KMS-11 (cell line): Measurements from ENCODE around the gene FYCO1.

Experiments used
- H2AFZ ChIP-seq: fragments of 200-600 bp; sonication (generic); 2 replicates; pipeline ENCODE4 v1.6.1; 2016; ENCODE audit warnings: antibody characterized with exemption, mixed run types, low read depth
- H3K27ac ChIP-seq: fragments of 200-600 bp; sonication (generic); 2 replicates; pipeline ENCODE4 v1.6.1; 2016; ENCODE audit warnings: mild to moderate bottlenecking, mixed run types
- H3K27me3 ChIP-seq: fragments of 200-600 bp; sonication (generic); 2 replicates; pipeline ENCODE4 v1.6.1; 2017; ENCODE audit warnings: mild to moderate bottlenecking, low read depth, mixed run types, moderate library complexity; ENCODE audit not compliant: insufficient read depth
- H3K36me3 ChIP-seq: fragments of 200-600 bp; sonication (generic); 2 replicates; pipeline ENCODE4 v1.6.1; 2017; ENCODE audit warnings: mild to moderate bottlenecking, mixed run types; ENCODE audit not compliant: insufficient read depth
- H3K4me1 ChIP-seq: fragments of 200-600 bp; sonication (generic); 2 replicates; pipeline ENCODE4 v1.6.1; 2016; ENCODE audit warnings: mild to moderate bottlenecking, low read depth, mixed run types; ENCODE audit not compliant: poor library complexity, severe bottlenecking
- H3K4me2 ChIP-seq: fragments of 200-600 bp; sonication (generic); 2 replicates; pipeline ENCODE4 v1.7.0; 2016; ENCODE audit warnings: mild to moderate bottlenecking, mixed run types
- H3K4me3 ChIP-seq: fragments of 200-600 bp; sonication (generic); IDR thresholded peaks from 2 replicates; pipeline ENCODE4 v1.6.1; 2017; ENCODE audit warnings: low read depth, low read length, mixed read lengths; ENCODE audit not compliant: insufficient read depth
- H3K79me2 ChIP-seq: fragments of 200-600 bp; sonication (generic); 2 replicates; pipeline ENCODE4 v1.6.1; 2016; ENCODE audit warnings: low read depth, mixed run types; ENCODE audit not compliant: insufficient read depth
- H3K9ac ChIP-seq: fragments of 200-600 bp; sonication (generic); 2 replicates; pipeline ENCODE4 v1.6.1; 2016; ENCODE audit warnings: mild to moderate bottlenecking, mixed run types
- H4K20me1 ChIP-seq: fragments of 200-600 bp; sonication (generic); 2 replicates; pipeline ENCODE4 v1.6.1; 2016; ENCODE audit warnings: mild to moderate bottlenecking, mixed run types; ENCODE audit not compliant: insufficient read depth
- CTCF ChIP-seq: fragments of 200-600 bp; sonication (generic); conservative IDR thresholded peaks from 2 replicates; pipeline ENCODE4 v1.6.1; 2017; ENCODE audit warnings: low read depth, mild to moderate bottlenecking, antibody characterized with exemption, low read length, moderate library complexity, mixed read lengths

FYCO1 gene

GRCh38 chr3:45987368-45988291, 8.0 kb downstream of the FYCO1 start:
- TF ChIP-seq CTCF = no peak
- no peaks in the 10 kb centered on the region for H3K27me3 ChIP-seq
- no peak overlapping the region for H3K27ac ChIP-seq
- H3K9ac ChIP-seq = no peak overlapping the region
- peaks cover 8% of the 10 kb centered on the region for H3K4me1 ChIP-seq
- no peak overlapping the region for H3K4me3 ChIP-seq
- H2AFZ ChIP-seq = no peak overlapping the region
- H3K36me3 ChIP-seq = no peaks in the 10 kb centered on the region
- no peaks in the 10 kb centered on the region for H4K20me1 ChIP-seq
- H3K79me2 ChIP-seq = no peaks in the 10 kb centered on the region; the same call in 1 of the 2 replicates
- no peak overlapping the region for H3K4me2 ChIP-seq

GRCh38 chr3:45986303-45986982, 9.2 kb downstream of the FYCO1 start:
- no peak overlapping the region for H3K27ac ChIP-seq
- no peaks in the 10 kb centered on the region for H3K36me3 ChIP-seq

GRCh38 chr3:45985532-45986302, 9.9 kb downstream of the FYCO1 start:
- H3K27me3 ChIP-seq = no peaks in the 10 kb centered on the region
- TF ChIP-seq CTCF = no peak
- no peaks in the 10 kb centered on the region; the same call in 1 of the 2 replicates for H3K79me2 ChIP-seq
- no peak overlapping the region for H3K4me2 ChIP-seq
- H3K4me3 ChIP-seq = no peak overlapping the region
- H3K36me3 ChIP-seq = no peaks in the 10 kb centered on the region
- no peak overlapping the region for H3K27ac ChIP-seq
- no peaks in the 10 kb centered on the region for H4K20me1 ChIP-seq
- H3K4me1 ChIP-seq = no peaks in the 10 kb centered on the region
- no peak overlapping the region for H2AFZ ChIP-seq
- no peak overlapping the region for H3K9ac ChIP-seq

More at GRCh38 chr3:45986303-45986982, 9.2 kb downstream of the FYCO1 start:
- no peak overlapping the region for H3K4me2 ChIP-seq
- H3K4me3 ChIP-seq = no peak overlapping the region
- H4K20me1 ChIP-seq = no peaks in the 10 kb centered on the region
- H3K4me1 ChIP-seq = no peaks in the 10 kb centered on the region
- H3K79me2 ChIP-seq = no peaks in the 10 kb centered on the region; the same call in 1 of the 2 replicates
- no peak overlapping the region for H3K9ac ChIP-seq
- H2AFZ ChIP-seq = no peak overlapping the region
- H3K27me3 ChIP-seq = no peaks in the 10 kb centered on the region
- TF ChIP-seq CTCF = no peak
